Heart left ventricle (tissue), 13 donors: ENCODE results near the gene CNKSR3.

Experiments used
- CTCF ChIP-seq, 12 donors: fragments of 200-600 bp; sonication (generic) in 4 of 12; IDR thresholded peaks; one replicate each; pipeline versions ENCODE4 v1.5.0 to v1.8.0; 2018 to 2022; ENCODE audit warnings: antibody characterized with exemption in 12 of 12, mild to moderate bottlenecking in 5 of 12
- POLR2A ChIP-seq, 2 donors: fragments of 450-650 bp; IDR thresholded peaks; one replicate each; pipeline ENCODE4 v1.6.1; 2017; ENCODE audit warnings: antibody characterized with exemption in 2 of 2, mild to moderate bottlenecking in 2 of 2, moderate library complexity in 2 of 2
- donor health status: ischemic (EF 13 %, LVEDD 7.1; RV severe dilation, severe dysfunction).
- donor health status: DM: no; HTN: yes; CAD: no.
- donor health status: DM: no; HTN: no; CAD: no.
- donor health status: ischemic (EF 25% LVEDD 6.9; RV normal size, moderate dysfunction).
- donor health status: ischemic (EF 25% LVEDD 5.7; RV mildly dilated, moderate dysfunction).
- donor health status: ischemic (EF 35%, LVEDD 5.7; RV mildly dilated, moderate dysfunction).
- donor health status: nonischemic (EF 11% LVEDD 7.7; RV severe dilation, severe dysfunction).
- donor health status: DM: yes; HTN: yes; CAD: no.
- donor health status: PGD.
- donor health status: ischemic (EF 29% LVEDD 5.4; RV normal size, mild dysfunction).
- donor health status: nonischemic (EF 23%, LVEDD 6.1; RV moderate dilation, normal function).

DNA sequence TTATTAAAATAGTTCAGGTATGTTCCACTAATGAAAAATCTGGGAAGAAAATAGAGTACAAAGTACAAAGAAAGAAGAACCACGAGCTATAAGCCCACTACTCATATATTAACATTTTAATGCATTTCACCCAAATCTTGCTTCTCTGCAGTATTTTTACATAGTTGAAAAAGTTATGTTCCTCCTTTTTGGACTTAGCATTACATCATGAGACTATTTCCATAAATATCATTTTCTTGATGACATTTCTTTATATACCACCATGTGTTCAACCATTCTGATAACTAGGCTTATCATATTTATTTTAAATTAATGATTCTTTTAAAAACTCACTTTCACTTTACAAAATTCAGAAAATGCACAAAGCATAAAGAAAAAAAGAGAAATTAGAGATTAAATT, 156.9 kb downstream of the CNKSR3 start:
- TF ChIP-seq CTCF (IDR thresholded peaks at IDR 0.05) (no peak), POLR2A (IDR thresholded peaks at IDR 0.05) (no peak)
